Mesendoderm (in vitro differentiated cells): ENCODE data around the gene WDR76.

Experiments used
- DNase-seq: peaks from one replicate; pipeline ENCODE4 v3.0.0; 2013
- H2AK5ac ChIP-seq: 2 replicates; pipeline ENCODE4 v1.6.1; 2013; ENCODE audit warnings: low read length, inconsistent platforms
- H2BK120ac ChIP-seq: 2 replicates; pipeline ENCODE4 v1.6.1; 2013; ENCODE audit warnings: low read depth, mild to moderate bottlenecking, low read length, moderate library complexity, mixed read lengths
- H2BK15ac ChIP-seq: replicated peaks from 2 replicates; pipeline ENCODE4 v1.6.1; 2013; ENCODE audit warnings: low read depth, mild to moderate bottlenecking, moderate library complexity
- H2BK5ac ChIP-seq: 2 replicates; pipeline ENCODE4 v1.6.1; 2013; ENCODE audit warnings: low read length, inconsistent platforms
- H3K18ac ChIP-seq: 2 replicates; pipeline ENCODE4 v1.6.1; 2013; ENCODE audit warnings: mild to moderate bottlenecking, low read length, mixed read lengths
- H3K23ac ChIP-seq: one replicate; pipeline ENCODE4 v1.6.1; 2013; ENCODE audit warnings: low read length
- H3K27ac ChIP-seq: 2 replicates; pipeline ENCODE4 v1.5.1; 2013; ENCODE audit warnings: low read depth, mild to moderate bottlenecking, inconsistent platforms, low read length, moderate library complexity
- H3K27me3 ChIP-seq: 2 replicates; pipeline ENCODE4 v1.6.1; 2013; ENCODE audit warnings: low read length, control low read depth, mild to moderate bottlenecking, inconsistent platforms; ENCODE audit not compliant: insufficient read depth, poor library complexity
- H3K36me3 ChIP-seq: 2 replicates; pipeline ENCODE4 v1.6.1; 2013; ENCODE audit warnings: low read length, inconsistent platforms; ENCODE audit not compliant: control insufficient read depth, insufficient read depth
- H3K4ac ChIP-seq: one replicate; pipeline ENCODE4 v1.6.1; 2013; ENCODE audit warnings: low read depth, mild to moderate bottlenecking, low read length, moderate library complexity
- H3K4me1 ChIP-seq: 2 replicates; pipeline ENCODE4 v1.6.1; 2013; ENCODE audit warnings: low read depth, low read length, inconsistent platforms; ENCODE audit not compliant: control insufficient read depth
- H3K4me2 ChIP-seq: 2 replicates; pipeline ENCODE4 v1.6.1; 2013; ENCODE audit warnings: low read length
- H3K4me3 ChIP-seq: 2 replicates; pipeline ENCODE4 v1.5.1; 2013; ENCODE audit warnings: mild to moderate bottlenecking, low read length
- H3K56ac ChIP-seq: one replicate; pipeline ENCODE4 v1.6.1; 2013; ENCODE audit warnings: low read length
- H3K79me1 ChIP-seq: 2 replicates; pipeline ENCODE4 v1.6.1; 2013; ENCODE audit warnings: low read length, inconsistent platforms
- H3K79me2 ChIP-seq: 2 replicates; pipeline ENCODE4 v1.6.1; 2013; ENCODE audit warnings: mild to moderate bottlenecking, low read length; ENCODE audit not compliant: control insufficient read depth, insufficient read depth
- H3K9ac ChIP-seq: 2 replicates; pipeline ENCODE4 v1.6.1; 2013; ENCODE audit warnings: low read length, inconsistent platforms
- H4K5ac ChIP-seq: one replicate; pipeline ENCODE4 v1.6.1; 2013; ENCODE audit warnings: low read length
- H4K8ac ChIP-seq: one replicate; pipeline ENCODE4 v1.6.1; 2013; ENCODE audit warnings: low read depth, mild to moderate bottlenecking, control low read depth, low read length, moderate library complexity
- WGBS: extraction: QIAGEN DNeasy Blood & Tissue Kit; methylation state at CpG from one replicate; pipeline ENCODE4 v1.1.7; 2013; ENCODE audit warnings: low lambda C conversion rate, missing lambda C conversion rate; ENCODE audit not compliant: insufficient coverage; ENCODE audit errors: extremely low coverage; 5-methylcytosine and 5-hydroxymethylcytosine counted together

Gene WDR76

GRCh38 chr15:43873651-43874050 is 46.8 kb downstream of the WDR76 start:
- Histone ChIP-seq H3K27me3 (no peaks in the 10 kb centered on the region), H3K56ac (no peak overlapping the region), H3K4me2 (no peak overlapping the region), H3K4me3 (no peak overlapping the region), H3K18ac (no peak overlapping the region), H4K5ac (no peak overlapping the region), H3K9ac (no peak overlapping the region), H3K79me2 (no peaks in the 10 kb centered on the region), H3K4ac (no peak overlapping the region), H2BK5ac (no peak overlapping the region), H2BK15ac (no peak overlapping the region), H3K36me3 (peaks cover 1% of the 10 kb centered on the region), H2AK5ac (no peak overlapping the region), H4K8ac (no peak overlapping the region), H3K79me1 (no peaks in the 10 kb centered on the region), H2BK120ac (no peak overlapping the region), H3K27ac (no peak overlapping the region), H3K23ac (no peak overlapping the region), H3K4me1 (no peaks in the 10 kb centered on the region)
- DNase-seq, result no peak
- WGBS, result no CpG with 5 or more reads among the region's 10 CpGs

GRCh38 chr15:43876872-43877271 is 50.1 kb downstream of the WDR76 start:
- Histone ChIP-seq H3K56ac (no peak overlapping the region), H3K9ac (no peak overlapping the region), H3K4me2 (no peak overlapping the region), H3K4me3 (no peak overlapping the region), H3K23ac (no peak overlapping the region), H2BK15ac (no peak overlapping the region), H4K5ac (no peak overlapping the region), H3K27me3 (no peaks in the 10 kb centered on the region), H4K8ac (no peak overlapping the region), H2BK120ac (no peak overlapping the region), H3K4ac (no peak overlapping the region), H3K79me2 (no peaks in the 10 kb centered on the region), H3K27ac (no peak overlapping the region), H3K4me1 (no peaks in the 10 kb centered on the region), H3K79me1 (no peaks in the 10 kb centered on the region), H3K36me3 (peaks cover 1% of the 10 kb centered on the region), H2BK5ac (no peak overlapping the region), H2AK5ac (no peak overlapping the region), H3K18ac (no peak overlapping the region)
- no CpG with 5 or more reads among the region's 3 CpGs for WGBS
- no peak for DNase-seq

GRCh38 chr15:43877371-43877770 is 50.6 kb downstream of the WDR76 start:
- Histone ChIP-seq H3K56ac (no peak overlapping the region), H3K23ac (no peak overlapping the region), H3K27ac (no peak overlapping the region), H3K36me3 (peaks cover 1% of the 10 kb centered on the region), H3K79me1 (no peaks in the 10 kb centered on the region), H3K4me1 (no peaks in the 10 kb centered on the region), H2BK5ac (no peak overlapping the region), H3K4me3 (no peak overlapping the region), H4K5ac (no peak overlapping the region), H3K4ac (no peak overlapping the region), H2BK15ac (no peak overlapping the region), H3K18ac (no peak overlapping the region), H3K4me2 (no peak overlapping the region), H3K9ac (no peak overlapping the region), H2AK5ac (no peak overlapping the region), H4K8ac (no peak overlapping the region), H2BK120ac (no peak overlapping the region), H3K27me3 (no peaks in the 10 kb centered on the region), H3K79me2 (no peaks in the 10 kb centered on the region)
- WGBS, result no CpG with 5 or more reads among the region's 4 CpGs
- no peak for DNase-seq

GRCh38 chr15:43878446-43878845 is 51.6 kb downstream of the WDR76 start:
- no peak overlapping the region for H3K27ac ChIP-seq
- no peak overlapping the region for H3K4me3 ChIP-seq
- WGBS, result no CpG with 5 or more reads among the region's 2 CpGs
- no peaks in the 10 kb centered on the region for H3K79me2 ChIP-seq
- H3K4me2 ChIP-seq, result no peak overlapping the region
- no peaks in the 10 kb centered on the region for H3K4me1 ChIP-seq
- no peaks in the 10 kb centered on the region for H3K79me1 ChIP-seq
- no peak overlapping the region for H2BK5ac ChIP-seq
- H4K5ac ChIP-seq, result no peak overlapping the region
- H2BK120ac ChIP-seq, result no peak overlapping the region
- H3K27me3 ChIP-seq, result no peaks in the 10 kb centered on the region
- no peak overlapping the region for H3K9ac ChIP-seq
- H3K4ac ChIP-seq, result no peak overlapping the region
- no peak overlapping the region for H3K23ac ChIP-seq
- no peak overlapping the region for H3K18ac ChIP-seq
- no peak overlapping the region for H4K8ac ChIP-seq
- H3K36me3 ChIP-seq, result peaks cover 3% of the 10 kb centered on the region
- DNase-seq, result no peak
- H2AK5ac ChIP-seq, result no peak overlapping the region
- H2BK15ac ChIP-seq, result no peak overlapping the region
- no peak overlapping the region for H3K56ac ChIP-seq

GRCh38 chr15:43879386-43880355 is 52.9 kb downstream of the WDR76 start:
- no peak overlapping the region for H3K4ac ChIP-seq
- H3K18ac ChIP-seq, result no peak overlapping the region
- no peak overlapping the region for H2BK5ac ChIP-seq
- H3K36me3 ChIP-seq, result peaks cover 3% of the 10 kb centered on the region
- H2AK5ac ChIP-seq, result no peak overlapping the region
- H3K27me3 ChIP-seq, result no peaks in the 10 kb centered on the region
- WGBS, result no CpG with 5 or more reads among the region's 15 CpGs
- H3K56ac ChIP-seq, result no peak overlapping the region
- H3K4me2 ChIP-seq, result no peak overlapping the region
- no peak overlapping the region for H2BK120ac ChIP-seq
- H2BK15ac ChIP-seq, result no peak overlapping the region
- no peak overlapping the region for H3K4me3 ChIP-seq
- H3K23ac ChIP-seq, result no peak overlapping the region
- H3K79me2 ChIP-seq, result no peaks in the 10 kb centered on the region
- no peaks in the 10 kb centered on the region for H3K79me1 ChIP-seq
- no peak for DNase-seq
- no peak overlapping the region for H4K5ac ChIP-seq
- no peak overlapping the region for H3K27ac ChIP-seq
- no peak overlapping the region for H4K8ac ChIP-seq
- H3K4me1 ChIP-seq, result no peaks in the 10 kb centered on the region
- H3K9ac ChIP-seq, result no peak overlapping the region
